CD14-positive monocyte (primary cell): Measurements from ENCODE around the gene TMEM82. TPM values are rescaled to one million over a fixed set of nuclear protein-coding genes. Genes with fewer than 3 reads are reported as not detected.

Source experiments
- DNase-seq, 3 donors: peaks; one replicate each; pipeline ENCODE4 v3.0.0-alpha.2; 2011 to 2022
- H2AFZ ChIP-seq: 2 replicates; pipeline ENCODE4 v1.6.0; 2012; ENCODE audit warnings: mild to moderate bottlenecking, low read depth, low read length, inconsistent platforms; ENCODE audit not compliant: insufficient read depth, poor library complexity, severe bottlenecking
- H3K27ac ChIP-seq, 2 donors: 1 replicate in 1 of 2; 2 replicates in 1 of 2; pipeline ENCODE4 v1.5.1; 2012 to 2013; ENCODE audit warnings: low read length in 2 of 2, control low read depth in 1 of 2, inconsistent platforms in 1 of 2, low read depth in 1 of 2, mild to moderate bottlenecking in 1 of 2
- H3K27me3 ChIP-seq, 2 donors: one replicate each; pipeline versions ENCODE4 v1.6.0 to v1.6.1; 2011 to 2013; ENCODE audit warnings: low read length in 2 of 2; ENCODE audit not compliant: control insufficient read depth in 2 of 2, insufficient read depth in 2 of 2
- H3K36me3 ChIP-seq, 2 donors: replicated peaks in 1 of 2; 1 replicate in 1 of 2; 2 replicates in 1 of 2; pipeline versions ENCODE4 v1.5.1 to v1.6.1; 2012 to 2013; ENCODE audit warnings: low read length in 2 of 2, control low read depth in 1 of 2, inconsistent platforms in 1 of 2, mild to moderate bottlenecking in 1 of 2; ENCODE audit not compliant: insufficient read depth in 2 of 2, control insufficient read depth in 1 of 2
- H3K4me1 ChIP-seq, 2 donors: 1 replicate in 1 of 2; 2 replicates in 1 of 2; pipeline versions ENCODE4 v1.5.1 to v1.6.1; 2012 to 2013; ENCODE audit warnings: low read length in 2 of 2, control low read depth in 1 of 2, inconsistent platforms in 1 of 2, mild to moderate bottlenecking in 1 of 2, moderate library complexity in 1 of 2; ENCODE audit not compliant: insufficient read depth in 2 of 2, control insufficient read depth in 1 of 2
- H3K4me2 ChIP-seq: replicated peaks from 2 replicates; pipeline ENCODE3; 2012; ENCODE audit warnings: low read length, moderate library complexity, mild to moderate bottlenecking; ENCODE audit not compliant: poor library complexity, severe bottlenecking; ENCODE audit errors: extremely low read depth
- H3K4me3 ChIP-seq, 3 experiments: fragments of 200-600 bp in 1 of 3; sonication (generic) in 1 of 3; replicated peaks in 1 of 3; 1 replicate in 2 of 3; 2 replicates in 1 of 3; pipeline ENCODE4 v1.5.1; 2011 to 2013; ENCODE audit warnings: low read length in 3 of 3, mild to moderate bottlenecking in 3 of 3, control low read depth in 2 of 3, low read depth in 2 of 3, inconsistent platforms in 1 of 3, moderate library complexity in 1 of 3
- H3K79me2 ChIP-seq: 2 replicates; pipeline ENCODE4 v1.6.0; 2012; ENCODE audit warnings: mild to moderate bottlenecking, control low read depth, inconsistent platforms, low read length, moderate library complexity; ENCODE audit not compliant: insufficient read depth
- H3K9ac ChIP-seq: 2 replicates; pipeline ENCODE4 v1.6.0; 2017; ENCODE audit warnings: low read length, mild to moderate bottlenecking; ENCODE audit not compliant: insufficient read depth, poor library complexity, severe bottlenecking
- H3K9me3 ChIP-seq, 2 donors: replicated peaks in 1 of 2; 1 replicate in 1 of 2; 2 replicates in 1 of 2; pipeline versions ENCODE4 v1.5.1 to v1.6.1; 2012 to 2013; ENCODE audit warnings: low read length in 2 of 2, control low read depth in 1 of 2; ENCODE audit not compliant: control insufficient read depth in 1 of 2, insufficient read depth in 1 of 2
- H4K20me1 ChIP-seq: 2 replicates; pipeline ENCODE4 v1.6.0; 2012; ENCODE audit warnings: mild to moderate bottlenecking, low read length, control low read depth, moderate library complexity; ENCODE audit not compliant: insufficient read depth
- H3K27ac Mint-ChIP-seq, 7 donors: one replicate each; pipeline ENCODE4 v1.8.0; 2020; ENCODE audit warnings: mild to moderate bottlenecking in 7 of 7, mixed read lengths in 7 of 7, moderate library complexity in 6 of 7, inconsistent platforms in 2 of 7
- H3K27me3 Mint-ChIP-seq, 3 donors: one replicate each; pipeline ENCODE4 v1.8.0; 2021 to 2022; ENCODE audit warnings: low read depth in 3 of 3, mild to moderate bottlenecking in 3 of 3, mixed read lengths in 3 of 3, moderate library complexity in 3 of 3, inconsistent platforms in 1 of 3
- H3K36me3 Mint-ChIP-seq, 2 donors: one replicate each; pipeline ENCODE4 v1.8.0; 2020; ENCODE audit warnings: mixed read lengths in 2 of 2, inconsistent platforms in 1 of 2, mild to moderate bottlenecking in 1 of 2
- H3K4me1 Mint-ChIP-seq: one replicate; pipeline ENCODE4 v1.8.0; 2020; ENCODE audit warnings: mild to moderate bottlenecking, mixed read lengths
- H3K4me3 Mint-ChIP-seq, 2 donors: one replicate each; pipeline ENCODE4 v1.8.0; 2020; ENCODE audit warnings: mild to moderate bottlenecking in 2 of 2, mixed read lengths in 2 of 2, moderate library complexity in 1 of 2
- H3K9me3 Mint-ChIP-seq, 7 donors: one replicate each; pipeline ENCODE4 v1.8.0; 2020 to 2022; ENCODE audit warnings: mixed read lengths in 7 of 7, mild to moderate bottlenecking in 6 of 7, moderate library complexity in 6 of 7, inconsistent platforms in 2 of 7
- CTCF ChIP-seq: fragments of 200-600 bp; IDR thresholded peaks from one replicate; pipeline ENCODE4 v1.8.0; 2022; ENCODE audit warnings: antibody characterized with exemption, mild to moderate bottlenecking
- WGBS: methylation state at CpG from one replicate; pipeline ENCODE4 v1.1.5; 2013; ENCODE audit warnings: missing lambda C conversion rate; ENCODE audit not compliant: insufficient coverage; 5-methylcytosine and 5-hydroxymethylcytosine counted together
- intact Hi-C, 2 donors: fragments of 100-400 bp; cut with micrococcal nuclease; formaldehyde crosslinking; loops; one replicate each; pipeline versions ENCODE4 v1.15.0 to v1.15.1; 2023
- polyA plus RNA-seq, 3 donors: library from polyadenylated mRNA; depleted of rRNA in 1 of 3; unstranded in 2 of 3; stranded (reverse) in 1 of 3; fragments of 300-500 nt in 2 of 3; fragments of >200 nt in 1 of 3; fragmentation: Illumina TruSeq in 2 of 3; gene quantifications; 1 replicate in 2 of 3; 2 replicates in 1 of 3; pipeline ENCODE4 v1.2.3, GENCODE V29; 2012 to 2021

Gene TMEM82
- polyA plus RNA-seq, 3 donors: not detected

GRCh38 chr1:15753776-15754175 is 11.5 kb downstream of the TMEM82 start:
- Histone ChIP-seq H3K4me3 (no peak overlapping the region), H3K27ac (no peak overlapping the region), H4K20me1 (no peaks in the 10 kb centered on the region), H2AFZ (no peak overlapping the region), H3K27me3 (peaks cover 15 to 30% of the 10 kb centered on the region in 2 donors), H3K9me3 (peaks cover 0 to 6% of the 10 kb centered on the region in 2 donors), H3K9ac (no peak overlapping the region), H3K4me2 (no peak overlapping the region), H3K79me2 (no peaks in the 10 kb centered on the region), H3K4me1 (no peaks in the 10 kb centered on the region), H3K36me3 (no peaks in the 10 kb centered on the region)
- H3K27ac Mint-ChIP-seq: no peak overlapping the region
- WGBS: 100% methylated on average over 1 of the region's 10 CpGs
- H3K36me3 Mint-ChIP-seq: peaks cover 0 to 4% of the 10 kb centered on the region in 2 donors
- TF ChIP-seq CTCF: no peak
- H3K27me3 Mint-ChIP-seq: peaks cover 36 to 42% (median 39%) of the 10 kb centered on the region in 3 donors
- peaks cover 0 to 7% (median 3%) of the 10 kb centered on the region in 7 donors for H3K9me3 Mint-ChIP-seq
- DNase-seq: no peak
- no peak overlapping the region for H3K4me3 Mint-ChIP-seq
- H3K4me1 Mint-ChIP-seq: peaks cover 15% of the 10 kb centered on the region
- intact Hi-C loops: no loop called here

DNA sequence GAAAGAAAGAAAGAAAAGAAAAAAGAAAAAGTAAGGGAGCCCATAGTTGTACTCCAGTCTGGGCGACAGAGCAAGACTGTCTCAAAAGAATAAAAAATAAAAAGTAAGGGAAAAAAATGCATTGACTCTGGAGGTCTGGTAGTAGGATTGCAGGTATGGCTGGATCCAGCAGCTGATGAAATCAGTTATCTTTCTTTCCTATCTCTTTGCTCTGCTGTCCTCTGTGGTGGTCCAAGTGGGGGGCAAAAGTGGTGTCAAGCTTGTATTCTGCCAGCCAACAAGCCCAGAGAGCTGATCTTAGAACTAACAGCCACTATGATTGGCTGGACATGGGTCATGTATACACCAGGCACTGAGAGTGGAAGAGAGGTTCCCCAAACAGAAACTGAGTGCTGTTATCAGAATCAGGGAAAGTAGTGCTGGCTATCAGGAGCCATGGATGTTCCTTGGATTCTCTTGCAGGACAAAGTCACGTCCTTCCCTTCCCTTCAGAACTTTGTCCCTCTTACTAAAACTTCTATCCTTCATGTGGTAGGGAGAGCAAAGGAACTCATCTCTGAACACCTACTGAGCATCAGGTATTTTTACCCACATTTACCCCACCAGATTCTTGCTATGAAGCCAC is 12.8 kb downstream of the TMEM82 start:
- Mint-ChIP-seq H3K27ac (no peak overlapping the region), H3K4me1 (peaks cover 15% of the 10 kb centered on the region), H3K4me3 (peak overlapping the region in 1 of 2 donors; percentile 49), H3K9me3 (peaks cover 0 to 10% (median 3%) of the 10 kb centered on the region in 7 donors), H3K36me3 (peaks cover 0 to 5% of the 10 kb centered on the region in 2 donors), H3K27me3 (peaks cover 46 to 55% (median 48%) of the 10 kb centered on the region in 3 donors)
- H3K4me2 ChIP-seq: no peak overlapping the region
- intact Hi-C loops: no loop called here
- peaks cover 0 to 6% of the 10 kb centered on the region in 2 donors for H3K9me3 ChIP-seq
- no peak for DNase-seq
- no peaks in the 10 kb centered on the region for H3K4me1 ChIP-seq
- peaks cover 23 to 41% of the 10 kb centered on the region in 2 donors for H3K27me3 ChIP-seq
- WGBS: 86% methylated on average over 1 of the region's 2 CpGs
- no peak overlapping the region for H3K27ac ChIP-seq
- H3K9ac ChIP-seq: no peak overlapping the region
- no peaks in the 10 kb centered on the region for H3K36me3 ChIP-seq
- H3K79me2 ChIP-seq: no peaks in the 10 kb centered on the region
- no peaks in the 10 kb centered on the region for H4K20me1 ChIP-seq
- H3K4me3 ChIP-seq: no peak overlapping the region
- no peak overlapping the region for H2AFZ ChIP-seq
- TF ChIP-seq CTCF: no peak
